HCT116 (cell line): Measurements from ENCODE around the gene RAET1G. TPM values are rescaled to one million over a fixed set of nuclear protein-coding genes. Genes with fewer than 3 reads are reported as not detected.
"Not testable (repeated sequence)": the region's sequence is repeated elsewhere in the genome, so short reads cannot be mapped to it uniquely, and the experiment has no call there.

Source experiments
- ATAC-seq: fragments of 200-7000 bp; cut with Tn5 transposase; 2 replicates; pipeline ENCODE4 v1.9.1; 2020; ENCODE audit warnings: mild to moderate bottlenecking, moderate library complexity
- BruUV-seq: library from RNA; stranded (reverse); fragments of 400-500 nt; replicated peaks from 2 replicates; lab custom pipeline; 2021; lab: Mats Ljungman, UMichigan
- CTCF ChIA-PET: fragments of 300-600 bp; sonication (Branson Sonifier 250); formaldehyde crosslinking; loops from one replicate; lab custom pipeline; 2021; ENCODE audit warnings: antibody characterized with exemption; lab: Charles Lee
- POLR2A ChIA-PET: fragments of 300-600, 350-600 bp; sonication (Branson Sonifier 250); formaldehyde crosslinking; loops from one replicate; lab custom pipeline; 2021; ENCODE audit warnings: antibody characterized with exemption; lab: Charles Lee
- RAD21 ChIA-PET, 2 experiments: fragments of 300-600 bp; sonication (Branson Sonifier 250); formaldehyde crosslinking; loops; one replicate each; lab custom pipeline; 2023; ENCODE audit warnings: low total read pairs in 2 of 2; ENCODE audit not compliant: uncharacterized antibody in 2 of 2, unreplicated experiment in 2 of 2, low non-redundant PET in 1 of 2; lab: Charles Lee
- DNase-seq: peaks from one replicate; pipeline ENCODE4 v3.0.0-alpha.2; 2010; ENCODE audit warnings: low read depth, low spot score
- H2AFZ ChIP-seq: fragments of 200-600 bp; shearing (Covaris generic), sonication (generic); 2 replicates; pipeline ENCODE4 v1.6.1; 2017; ENCODE audit warnings: low read depth, mixed run types, mixed read lengths, antibody characterized with exemption, low read length; ENCODE audit not compliant: poor library complexity, severe bottlenecking
- H3K27ac ChIP-seq: 2 replicates; pipeline ENCODE4 v1.5.1; 2012; ENCODE audit warnings: low read depth, low read length
- H3K27me3 ChIP-seq: fragments of 200-600 bp; sonication (generic); 2 replicates; pipeline ENCODE4 v1.6.1; 2016; ENCODE audit warnings: mixed run types, low read length, mixed read lengths; ENCODE audit not compliant: insufficient read depth
- H3K36me3 ChIP-seq, 2 experiments: fragments of 200-500 bp in 1 of 2; fragments of 200-600 bp in 1 of 2; sonication (Bioruptor generic) in 1 of 2; sonication (generic) in 1 of 2; 2 replicates each; pipeline versions ENCODE4 v1.5.1 to v1.6.1; 2014 to 2016; ENCODE audit warnings: low read length in 2 of 2, inconsistent platforms in 1 of 2, mixed read lengths in 1 of 2, mixed run types in 1 of 2; ENCODE audit not compliant: insufficient read depth in 2 of 2, control insufficient read depth in 1 of 2
- H3K4me1 ChIP-seq, 2 experiments: fragments of 200-600 bp in 1 of 2; sonication (generic) in 1 of 2; 2 replicates each; pipeline versions ENCODE4 v1.5.1 to v1.6.1; 2012 to 2017; ENCODE audit warnings: low read length in 2 of 2, inconsistent platforms in 1 of 2, mild to moderate bottlenecking in 1 of 2, mixed read lengths in 1 of 2, mixed run types in 1 of 2, moderate library complexity in 1 of 2; ENCODE audit not compliant: insufficient read depth in 2 of 2, control insufficient read depth in 1 of 2
- H3K4me2 ChIP-seq: fragments of 200-600 bp; sonication (generic); 2 replicates; pipeline ENCODE4 v1.6.1; 2017; ENCODE audit warnings: mixed run types, low read length, mixed read lengths
- H3K4me3 ChIP-seq, 2 experiments: fragments of 200-600 bp in 1 of 2; sonication (generic) in 1 of 2; replicated peaks in 1 of 2; 2 replicates each; pipeline ENCODE4 v1.5.1; 2011 to 2016; ENCODE audit warnings: low read length in 2 of 2, control low read depth in 1 of 2, low read depth in 1 of 2, mild to moderate bottlenecking in 1 of 2, mixed read lengths in 1 of 2, mixed run types in 1 of 2
- H3K79me2 ChIP-seq: fragments of 200-600 bp; sonication (generic); 2 replicates; pipeline ENCODE4 v1.6.1; 2017; ENCODE audit warnings: mild to moderate bottlenecking, mixed run types, low read length, moderate library complexity, mixed read lengths; ENCODE audit not compliant: insufficient read depth
- H3K9ac ChIP-seq: fragments of 200-600 bp; sonication (generic); 2 replicates; pipeline ENCODE4 v1.6.1; 2016; ENCODE audit warnings: low read length, mixed read lengths
- H3K9me2 ChIP-seq: fragments of 200-600 bp; sonication (generic), shearing (Covaris generic); 2 replicates; pipeline ENCODE4 v1.6.1; 2017; ENCODE audit warnings: mixed run types, mild to moderate bottlenecking, moderate library complexity; ENCODE audit not compliant: insufficient read depth
- H3K9me3 ChIP-seq, 2 experiments: fragments of 200-500 bp in 1 of 2; fragments of 200-600 bp in 1 of 2; sonication (Bioruptor generic) in 1 of 2; sonication (generic) in 1 of 2; 2 replicates each; pipeline ENCODE4 v1.6.1; 2014 to 2017; ENCODE audit warnings: low read length in 2 of 2, mixed read lengths in 2 of 2, inconsistent platforms in 1 of 2, low read depth in 1 of 2, mild to moderate bottlenecking in 1 of 2, mixed run types in 1 of 2, moderate library complexity in 1 of 2; ENCODE audit not compliant: control insufficient read depth in 1 of 2, insufficient read depth in 1 of 2
- H4K20me1 ChIP-seq: fragments of 200-600 bp; sonication (generic), shearing (Covaris generic); 2 replicates; pipeline ENCODE4 v1.6.1; 2017; ENCODE audit warnings: mixed run types, mild to moderate bottlenecking, moderate library complexity; ENCODE audit not compliant: insufficient read depth
- ATF3 ChIP-seq: IDR thresholded peaks from 2 replicates; pipeline ENCODE4 v1.6.1; 2012
- CBX3 ChIP-seq: IDR thresholded peaks from 2 replicates; pipeline ENCODE4 v1.6.1; 2012; ENCODE audit warnings: low read depth
- EZH2 ChIP-seq: fragments of 200-600 bp; sonication (generic); IDR thresholded peaks from 2 replicates; pipeline ENCODE4 v1.6.1; 2017; ENCODE audit warnings: antibody characterized with exemption, mixed run types
- FOSL1 ChIP-seq: IDR thresholded peaks from 2 replicates; pipeline ENCODE4 v1.6.1; 2012; ENCODE audit warnings: low read depth
- TCF7L2 ChIP-seq: IDR thresholded peaks from 2 replicates; pipeline ENCODE4 v1.7.0; 2011; ENCODE audit warnings: borderline replicate concordance, inconsistent platforms; ENCODE audit not compliant: insufficient read depth, insufficient read length; ENCODE audit errors: extremely low read depth
- YY1 ChIP-seq: IDR thresholded peaks from 2 replicates; pipeline ENCODE4 v1.6.1; 2011; ENCODE audit warnings: low read length, low read depth, moderate library complexity, mild to moderate bottlenecking; ENCODE audit not compliant: insufficient replicate concordance; ENCODE audit errors: extremely low read depth
- ZFX ChIP-seq: fragments of 450-650 bp; IDR thresholded peaks from 2 replicates; pipeline ENCODE4 v1.6.1; 2017
- intact Hi-C: fragments of 100-400 bp; cut with micrococcal nuclease; formaldehyde crosslinking; loops from 2 replicates; pipeline ENCODE4 v1.10.0; 2022
- total RNA-seq: library from RNA; stranded (reverse); gene quantifications from one replicate; pipeline ENCODE4 v1.2.1, GENCODE V29; 2021; ENCODE audit not compliant: unreplicated experiment

The RAET1G gene
- total RNA-seq, 1 experiment from 2014 or later = 0.37 TPM

- CTCF ChIA-PET = no interaction called here
- POLR2A ChIA-PET = no interaction called here
Observed at GRCh38 chr6:149910721-149911151, 12.2 kb downstream of the RAET1G start.

DNA sequence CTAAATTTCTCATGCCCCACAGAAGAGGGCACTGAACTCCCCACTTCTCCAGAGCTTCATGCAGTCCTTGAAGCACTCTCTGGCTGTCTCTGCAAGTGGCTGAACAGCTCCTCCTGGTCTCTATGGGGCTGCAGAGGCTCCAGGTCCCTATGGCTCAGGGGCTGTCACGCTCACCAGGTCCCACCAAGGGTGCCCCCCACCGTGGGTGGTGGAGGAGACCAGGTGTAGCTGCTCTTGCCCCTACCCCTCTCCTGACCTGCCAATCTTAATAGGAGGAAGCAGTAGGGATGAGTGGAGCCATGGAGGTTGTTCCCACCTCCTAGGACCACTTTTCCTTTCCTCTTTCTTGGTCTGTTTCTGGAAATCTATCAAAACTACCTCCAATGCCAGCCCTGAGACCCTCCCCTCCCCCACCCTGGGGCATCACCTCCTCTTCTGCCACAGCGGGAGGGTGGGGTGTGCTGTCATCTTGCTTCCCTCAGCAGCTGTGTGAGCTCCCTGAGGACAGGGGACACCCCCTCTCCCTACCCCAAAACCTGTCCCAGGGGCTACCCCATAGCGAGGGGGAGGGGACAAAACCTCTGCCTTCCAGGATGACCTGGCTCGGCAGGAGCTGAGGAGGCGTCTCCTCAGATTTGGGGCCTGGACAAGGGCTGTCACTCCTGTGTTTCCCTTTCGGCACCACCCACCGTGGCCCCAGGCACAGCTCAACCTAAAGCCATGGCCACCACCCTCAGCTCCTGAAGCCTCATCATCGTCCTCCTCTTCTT lies 13.0 kb downstream of the RAET1G start:
- Histone ChIP-seq H2AFZ (no peak overlapping the region), H3K4me1 (no peaks in the 10 kb centered on the region), H3K79me2 (no peaks in the 10 kb centered on the region), H4K20me1 (no peaks in the 10 kb centered on the region), H3K27ac (no peak overlapping the region), H3K9ac (no peak overlapping the region), H3K9me3 (peaks cover 5 to 6% of the 10 kb centered on the region in 2 experiments; a peak in 2 of 4 replicates), H3K36me3 (no peaks in the 10 kb centered on the region), H3K4me3 (no peak overlapping the region), H3K27me3 (no peaks in the 10 kb centered on the region), H3K4me2 (no peak overlapping the region), H3K9me2 (no peaks in the 10 kb centered on the region)
- intact Hi-C loops = no loop called here
- no peak for ATAC-seq
- no peak for DNase-seq
- ChIA-PET RAD21 (no interaction called here), POLR2A (no interaction called here), CTCF (no interaction called here)
- BruUV-seq = no TSS peak
- TF ChIP-seq FOSL1 (no peak), YY1 (no peak), CBX3 (no peak), TCF7L2 (no peak), EZH2 (no peak)

More at GRCh38 chr6:149910721-149911151, 12.2 kb downstream of the RAET1G start:
- Histone ChIP-seq H3K4me2 (no peak overlapping the region), H3K9ac (no peak overlapping the region), H3K79me2 (no peaks in the 10 kb centered on the region), H3K9me3 (peaks cover 5 to 6% of the 10 kb centered on the region in 2 experiments; a peak in 2 of 4 replicates), H2AFZ (no peak overlapping the region), H3K27me3 (no peaks in the 10 kb centered on the region), H3K4me3 (no peak overlapping the region), H3K4me1 (no peaks in the 10 kb centered on the region), H3K36me3 (no peaks in the 10 kb centered on the region), H3K27ac (no peak overlapping the region), H3K9me2 (no peaks in the 10 kb centered on the region), H4K20me1 (no peaks in the 10 kb centered on the region)
- ATAC-seq (no peak), DNase-seq (no peak)
- BruUV-seq = no TSS peak
- no peak for TF ChIP-seq FOSL1
- no peak for TF ChIP-seq ZFX
- TF ChIP-seq ATF3 = no peak
- RAD21 ChIA-PET = no interaction called here
- intact Hi-C loops = no loop called here

GRCh38 chr6:149908480-149908879 lies 14.4 kb downstream of the RAET1G start:
- H3K27me3 ChIP-seq, H3K79me2 ChIP-seq, ATAC-seq, H3K4me2 ChIP-seq, H3K9me2 ChIP-seq, H4K20me1 ChIP-seq, POLR2A ChIA-PET, CTCF ChIA-PET, H3K4me1 ChIP-seq, H3K4me3 ChIP-seq, H3K9ac ChIP-seq, intact Hi-C loops, H3K27ac ChIP-seq, H3K9me3 ChIP-seq, H2AFZ ChIP-seq, RAD21 ChIA-PET, H3K36me3 ChIP-seq, BruUV-seq, DNase-seq: not testable (repeated sequence)
